Gastroesophageal sphincter (tissue), 3 donors: ENCODE results near the gene NXPH4.

Source experiments
- EP300 ChIP-seq: sonication (generic); formaldehyde crosslinking; IDR thresholded peaks from one replicate; pipeline ENCODE4 v1.6.1; 2017; ENCODE audit warnings: antibody characterized with exemption, mild to moderate bottlenecking
- POLR2A ChIP-seq, 2 donors: fragments of 450-650 bp; IDR thresholded peaks; one replicate each; pipeline ENCODE4 v1.6.1; 2017; ENCODE audit warnings: antibody characterized with exemption in 2 of 2, mild to moderate bottlenecking in 2 of 2, moderate library complexity in 1 of 2
- POLR2AphosphoS5 ChIP-seq: sonication (generic); formaldehyde crosslinking; IDR thresholded peaks from one replicate; pipeline ENCODE4 v1.6.1; 2017; ENCODE audit warnings: antibody characterized with exemption
- TF ChIP-seq, protein P1 (sequence below), 4 experiments: fragments of 200-600 bp in 2 of 4; fragments of 450-650 bp in 2 of 4; sonication (generic) in 1 of 4; IDR thresholded peaks; one replicate each; pipeline ENCODE4 v1.5.1; 2017 to 2019; ENCODE audit warnings: antibody characterized with exemption in 4 of 4, mild to moderate bottlenecking in 2 of 4, moderate library complexity in 2 of 4

DNA sequence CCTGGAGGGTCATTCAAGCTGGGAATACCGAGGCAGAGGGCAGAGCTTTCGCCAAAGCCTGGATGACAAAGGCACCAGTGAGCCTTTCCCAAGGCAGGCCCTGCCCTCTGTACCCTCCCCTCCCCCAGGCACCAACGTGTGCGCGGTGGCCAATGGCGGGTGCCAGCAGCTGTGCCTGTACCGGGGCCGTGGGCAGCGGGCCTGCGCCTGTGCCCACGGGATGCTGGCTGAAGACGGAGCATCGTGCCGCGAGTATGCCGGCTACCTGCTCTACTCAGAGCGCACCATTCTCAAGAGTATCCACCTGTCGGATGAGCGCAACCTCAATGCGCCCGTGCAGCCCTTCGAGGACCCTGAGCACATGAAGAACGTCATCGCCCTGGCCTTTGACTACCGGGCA, 31.2 kb upstream of the NXPH4 start:
- TF ChIP-seq POLR2A (IDR thresholded peaks at IDR 0.05) (no peak), EP300 (no peak), POLR2AphosphoS5 (no peak)
- TF ChIP-seq, protein P1, sequence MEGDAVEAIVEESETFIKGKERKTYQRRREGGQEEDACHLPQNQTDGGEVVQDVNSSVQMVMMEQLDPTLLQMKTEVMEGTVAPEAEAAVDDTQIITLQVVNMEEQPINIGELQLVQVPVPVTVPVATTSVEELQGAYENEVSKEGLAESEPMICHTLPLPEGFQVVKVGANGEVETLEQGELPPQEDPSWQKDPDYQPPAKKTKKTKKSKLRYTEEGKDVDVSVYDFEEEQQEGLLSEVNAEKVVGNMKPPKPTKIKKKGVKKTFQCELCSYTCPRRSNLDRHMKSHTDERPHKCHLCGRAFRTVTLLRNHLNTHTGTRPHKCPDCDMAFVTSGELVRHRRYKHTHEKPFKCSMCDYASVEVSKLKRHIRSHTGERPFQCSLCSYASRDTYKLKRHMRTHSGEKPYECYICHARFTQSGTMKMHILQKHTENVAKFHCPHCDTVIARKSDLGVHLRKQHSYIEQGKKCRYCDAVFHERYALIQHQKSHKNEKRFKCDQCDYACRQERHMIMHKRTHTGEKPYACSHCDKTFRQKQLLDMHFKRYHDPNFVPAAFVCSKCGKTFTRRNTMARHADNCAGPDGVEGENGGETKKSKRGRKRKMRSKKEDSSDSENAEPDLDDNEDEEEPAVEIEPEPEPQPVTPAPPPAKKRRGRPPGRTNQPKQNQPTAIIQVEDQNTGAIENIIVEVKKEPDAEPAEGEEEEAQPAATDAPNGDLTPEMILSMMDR (IDR thresholded peaks at IDR 0.05): no peak
